GM23338 (cell line): ENCODE data around the gene MDM4. TPM values are rescaled to one million over a fixed set of nuclear protein-coding genes. Genes with fewer than 3 reads are reported as not detected.

Experiments used
- ATAC-seq: fragments of 200-7000 bp; cut with Tn5 transposase; 3 replicates; pipeline ENCODE4 v1.9.1; 2020
- DNase-seq: peaks from one replicate; pipeline ENCODE4 v3.0.0-alpha.2; 2015; ENCODE audit warnings: low spot score
- H2AFZ ChIP-seq: fragments of 200-600 bp; sonication (generic); 2 replicates; pipeline ENCODE4 v1.8.0; 2016; ENCODE audit warnings: antibody characterized with exemption, mild to moderate bottlenecking, moderate library complexity
- H3F3A ChIP-seq: fragments of 200-600 bp; sonication (generic); replicated peaks from 2 replicates; pipeline ENCODE4 v1.8.0; 2017; ENCODE audit warnings: antibody characterized with exemption, mixed run types, low read depth
- H3K27ac ChIP-seq: fragments of 200-600 bp; sonication (generic); 2 replicates; pipeline ENCODE4 v1.6.1; 2016; ENCODE audit warnings: low read depth
- H3K27me3 ChIP-seq: fragments of 200-600 bp; sonication (generic); 2 replicates; pipeline ENCODE4 v1.8.0; 2016; ENCODE audit warnings: mild to moderate bottlenecking, mixed run types, moderate library complexity; ENCODE audit not compliant: insufficient read depth
- H3K36me3 ChIP-seq: fragments of 200-600 bp; sonication (generic); 2 replicates; pipeline ENCODE4 v1.8.0; 2016; ENCODE audit warnings: mild to moderate bottlenecking; ENCODE audit not compliant: insufficient read depth
- H3K4me1 ChIP-seq: fragments of 200-600 bp; sonication (generic); 2 replicates; pipeline ENCODE4 v1.8.0; 2016; ENCODE audit warnings: mild to moderate bottlenecking, moderate library complexity; ENCODE audit not compliant: insufficient read depth
- H3K4me2 ChIP-seq: fragments of 200-600 bp; sonication (generic); 2 replicates; pipeline ENCODE4 v1.7.1; 2017; ENCODE audit warnings: mixed run types
- H3K4me3 ChIP-seq: fragments of 200-600 bp; sonication (generic); 2 replicates; pipeline ENCODE4 v1.6.1; 2016; ENCODE audit warnings: mixed run types
- H3K79me2 ChIP-seq: fragments of 200-600 bp; sonication (generic); replicated peaks from 2 replicates; pipeline ENCODE4 v1.8.0; 2017; ENCODE audit warnings: mild to moderate bottlenecking; ENCODE audit not compliant: insufficient read depth
- H3K9me2 ChIP-seq: fragments of 200-600 bp; sonication (generic); 2 replicates; pipeline ENCODE4 v1.8.0; 2017; ENCODE audit not compliant: insufficient read depth
- H4K20me1 ChIP-seq: fragments of 200-600 bp; sonication (generic); replicated peaks from 2 replicates; pipeline ENCODE4 v1.8.0; 2017; ENCODE audit warnings: mild to moderate bottlenecking; ENCODE audit not compliant: insufficient read depth
- H3K27ac Mint-ChIP-seq: 2 replicates; pipeline ENCODE4 v1.8.0; 2020; ENCODE audit warnings: inconsistent platforms, mild to moderate bottlenecking, moderate library complexity, mixed read lengths
- H3K27me3 Mint-ChIP-seq: 3 replicates; pipeline ENCODE4 v1.8.0; 2022; ENCODE audit warnings: low read depth, mild to moderate bottlenecking, moderate library complexity, mixed read lengths, inconsistent platforms; ENCODE audit not compliant: insufficient read depth, poor library complexity
- H3K36me3 Mint-ChIP-seq: 3 replicates; pipeline ENCODE4 v1.8.0; 2021; ENCODE audit warnings: low read depth, mild to moderate bottlenecking, inconsistent platforms, moderate library complexity, mixed read lengths
- H3K4me1 Mint-ChIP-seq: 3 replicates; pipeline ENCODE4 v1.8.0; 2020; ENCODE audit warnings: mild to moderate bottlenecking, inconsistent platforms, mixed read lengths
- H3K4me3 Mint-ChIP-seq: 3 replicates; pipeline ENCODE4 v1.8.0; 2021; ENCODE audit warnings: moderate library complexity, mild to moderate bottlenecking, inconsistent platforms, mixed read lengths
- H3K9me3 Mint-ChIP-seq: 3 replicates; pipeline ENCODE4 v1.8.0; 2020; ENCODE audit warnings: moderate library complexity, mild to moderate bottlenecking, inconsistent platforms, mixed read lengths
- CREB1 ChIP-seq: fragments of 250-450 bp; sonication (Bioruptor Pico); IDR thresholded peaks from 2 replicates; pipeline ENCODE4 v1.5.0; 2020; ENCODE audit warnings: low read depth, mild to moderate bottlenecking, moderate library complexity
- EZH2 ChIP-seq: fragments of 200-600 bp; sonication (generic); IDR thresholded peaks from one replicate; pipeline ENCODE4 v1.8.0; 2017; ENCODE audit warnings: antibody characterized with exemption, mild to moderate bottlenecking, low read depth; ENCODE audit not compliant: unreplicated experiment
- EZH2phosphoT487 ChIP-seq: fragments of 200-600 bp; sonication (generic); IDR thresholded peaks from one replicate; pipeline ENCODE4 v1.8.1; 2018; ENCODE audit warnings: antibody characterized with exemption; ENCODE audit not compliant: unreplicated experiment
- JUNB ChIP-seq: IDR thresholded peaks from one replicate; pipeline ENCODE4 v1.6.1; 2016; ENCODE audit warnings: antibody characterized with exemption; ENCODE audit not compliant: unreplicated experiment
- NANOG ChIP-seq: IDR thresholded peaks from 2 replicates; pipeline ENCODE4 v1.6.1; 2016; ENCODE audit warnings: antibody characterized with exemption, borderline replicate concordance
- POLR2AphosphoS5 ChIP-seq: IDR thresholded peaks from 2 replicates; pipeline ENCODE4 v1.6.1; 2016; ENCODE audit warnings: antibody characterized with exemption, low read depth
- STAT1 ChIP-seq: IDR thresholded peaks from one replicate; pipeline ENCODE4 v1.6.1; 2016; ENCODE audit warnings: antibody characterized with exemption; ENCODE audit not compliant: unreplicated experiment
- ZNF331 ChIP-seq: fragments of 250-450 bp; sonication (Bioruptor Pico); IDR thresholded peaks from 2 replicates; pipeline ENCODE4 v1.5.0; 2020; ENCODE audit warnings: low read depth, mild to moderate bottlenecking, moderate library complexity
- polyA plus RNA-seq: library from polyadenylated mRNA; unstranded; fragments of >200 nt; fragmentation: Nextera tagmentation; extraction: Ambion mirVana; gene quantifications from 2 replicates; pipeline ENCODE4 v1.2.1, GENCODE V29; 2016
- total RNA-seq: library from RNA; depleted of rRNA; stranded (reverse); fragments of >200 nt; shearing (Covaris generic); gene quantifications from 2 replicates; pipeline ENCODE4 v1.2.3, GENCODE V29; 2014
- TF ChIP-seq, protein P1 (sequence below), 2 experiments: fragments of 200-600 bp in 1 of 2; sonication (generic) in 1 of 2; conservative IDR thresholded peaks; 2 replicates each; pipeline versions ENCODE4 v1.5.1 to v1.6.1; 2016 to 2017; ENCODE audit warnings: antibody characterized with exemption in 2 of 2, low read depth in 2 of 2, mild to moderate bottlenecking in 2 of 2, moderate library complexity in 1 of 2
- TF ChIP-seq, protein P2 (sequence below): fragments of 250-450 bp; sonication (Bioruptor Pico); IDR thresholded peaks from 2 replicates; pipeline ENCODE4 v1.5.0; 2020; ENCODE audit warnings: mild to moderate bottlenecking, moderate library complexity
- TF ChIP-seq, protein P3 (sequence below): IDR thresholded peaks from one replicate; pipeline ENCODE4 v1.6.1; 2018; ENCODE audit warnings: antibody characterized with exemption; ENCODE audit not compliant: unreplicated experiment
- TF ChIP-seq, protein P4 (sequence below): IDR thresholded peaks from 2 replicates; pipeline ENCODE4 v1.6.1; 2016; ENCODE audit warnings: antibody characterized with exemption

Gene MDM4
- total and polyA plus RNA-seq, 2 experiments from 2014 or later = 24.8 to 56.1 TPM

DNA sequence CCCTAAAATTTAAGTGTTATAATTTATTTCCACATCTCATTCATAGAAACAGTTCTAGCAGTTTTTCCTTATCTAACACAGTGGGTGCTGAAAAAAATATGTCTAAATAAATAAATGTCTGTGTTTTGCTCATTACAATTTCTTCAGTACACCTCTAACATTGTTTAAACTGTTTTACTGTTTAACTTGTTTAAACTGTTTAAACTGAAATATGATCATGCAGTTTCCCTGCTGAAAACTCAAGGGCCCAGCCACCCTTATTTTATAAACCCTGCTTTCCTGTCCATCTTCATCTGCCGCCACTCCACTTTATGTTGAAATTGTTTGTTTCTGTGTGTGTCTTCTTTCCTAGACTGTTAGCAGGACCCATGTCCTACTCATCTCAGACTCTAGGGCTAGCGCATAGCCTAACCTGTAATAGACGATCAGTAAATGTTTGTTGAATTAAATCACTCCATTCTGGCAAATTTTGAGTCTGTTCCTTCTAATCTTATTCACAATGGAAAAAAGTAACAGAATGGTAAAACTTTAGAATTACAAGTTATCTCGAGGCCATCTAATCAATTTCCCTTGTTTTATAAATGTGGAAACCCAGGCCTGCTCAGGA lies 12.2 kb upstream of the MDM4 start:
- Histone ChIP-seq H3K27ac (no peak overlapping the region), H4K20me1 (no peaks in the 10 kb centered on the region), H3K4me3 (no peak overlapping the region), H3K9me2 (no peaks in the 10 kb centered on the region), H3K79me2 (no peaks in the 10 kb centered on the region), H3F3A (no peaks in the 10 kb centered on the region), H3K27me3 (no peaks in the 10 kb centered on the region), H3K4me1 (no peaks in the 10 kb centered on the region; the same call in 1 of the 2 replicates), H3K36me3 (no peaks in the 10 kb centered on the region), H3K4me2 (no peak overlapping the region), H2AFZ (no peak overlapping the region)
- Mint-ChIP-seq H3K4me3 (no peak overlapping the region), H3K4me1 (peaks cover 11% of the 10 kb centered on the region; the same call in 2 of the 3 replicates), H3K36me3 (peaks cover 3% of the 10 kb centered on the region; the same call in 2 of the 3 replicates), H3K9me3 (peaks cover 7% of the 10 kb centered on the region; the same call in 2 of the 3 replicates), H3K27ac (no peak overlapping the region), H3K27me3 (peaks cover 25% of the 10 kb centered on the region)
- TF ChIP-seq, protein P1, sequence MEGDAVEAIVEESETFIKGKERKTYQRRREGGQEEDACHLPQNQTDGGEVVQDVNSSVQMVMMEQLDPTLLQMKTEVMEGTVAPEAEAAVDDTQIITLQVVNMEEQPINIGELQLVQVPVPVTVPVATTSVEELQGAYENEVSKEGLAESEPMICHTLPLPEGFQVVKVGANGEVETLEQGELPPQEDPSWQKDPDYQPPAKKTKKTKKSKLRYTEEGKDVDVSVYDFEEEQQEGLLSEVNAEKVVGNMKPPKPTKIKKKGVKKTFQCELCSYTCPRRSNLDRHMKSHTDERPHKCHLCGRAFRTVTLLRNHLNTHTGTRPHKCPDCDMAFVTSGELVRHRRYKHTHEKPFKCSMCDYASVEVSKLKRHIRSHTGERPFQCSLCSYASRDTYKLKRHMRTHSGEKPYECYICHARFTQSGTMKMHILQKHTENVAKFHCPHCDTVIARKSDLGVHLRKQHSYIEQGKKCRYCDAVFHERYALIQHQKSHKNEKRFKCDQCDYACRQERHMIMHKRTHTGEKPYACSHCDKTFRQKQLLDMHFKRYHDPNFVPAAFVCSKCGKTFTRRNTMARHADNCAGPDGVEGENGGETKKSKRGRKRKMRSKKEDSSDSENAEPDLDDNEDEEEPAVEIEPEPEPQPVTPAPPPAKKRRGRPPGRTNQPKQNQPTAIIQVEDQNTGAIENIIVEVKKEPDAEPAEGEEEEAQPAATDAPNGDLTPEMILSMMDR (conservative IDR thresholded peaks at IDR 0.05; ENCODE audit: low read depth in 2 of 2) = no peak
- TF ChIP-seq EZH2phosphoT487 = no peak
- TF ChIP-seq, protein P2, sequence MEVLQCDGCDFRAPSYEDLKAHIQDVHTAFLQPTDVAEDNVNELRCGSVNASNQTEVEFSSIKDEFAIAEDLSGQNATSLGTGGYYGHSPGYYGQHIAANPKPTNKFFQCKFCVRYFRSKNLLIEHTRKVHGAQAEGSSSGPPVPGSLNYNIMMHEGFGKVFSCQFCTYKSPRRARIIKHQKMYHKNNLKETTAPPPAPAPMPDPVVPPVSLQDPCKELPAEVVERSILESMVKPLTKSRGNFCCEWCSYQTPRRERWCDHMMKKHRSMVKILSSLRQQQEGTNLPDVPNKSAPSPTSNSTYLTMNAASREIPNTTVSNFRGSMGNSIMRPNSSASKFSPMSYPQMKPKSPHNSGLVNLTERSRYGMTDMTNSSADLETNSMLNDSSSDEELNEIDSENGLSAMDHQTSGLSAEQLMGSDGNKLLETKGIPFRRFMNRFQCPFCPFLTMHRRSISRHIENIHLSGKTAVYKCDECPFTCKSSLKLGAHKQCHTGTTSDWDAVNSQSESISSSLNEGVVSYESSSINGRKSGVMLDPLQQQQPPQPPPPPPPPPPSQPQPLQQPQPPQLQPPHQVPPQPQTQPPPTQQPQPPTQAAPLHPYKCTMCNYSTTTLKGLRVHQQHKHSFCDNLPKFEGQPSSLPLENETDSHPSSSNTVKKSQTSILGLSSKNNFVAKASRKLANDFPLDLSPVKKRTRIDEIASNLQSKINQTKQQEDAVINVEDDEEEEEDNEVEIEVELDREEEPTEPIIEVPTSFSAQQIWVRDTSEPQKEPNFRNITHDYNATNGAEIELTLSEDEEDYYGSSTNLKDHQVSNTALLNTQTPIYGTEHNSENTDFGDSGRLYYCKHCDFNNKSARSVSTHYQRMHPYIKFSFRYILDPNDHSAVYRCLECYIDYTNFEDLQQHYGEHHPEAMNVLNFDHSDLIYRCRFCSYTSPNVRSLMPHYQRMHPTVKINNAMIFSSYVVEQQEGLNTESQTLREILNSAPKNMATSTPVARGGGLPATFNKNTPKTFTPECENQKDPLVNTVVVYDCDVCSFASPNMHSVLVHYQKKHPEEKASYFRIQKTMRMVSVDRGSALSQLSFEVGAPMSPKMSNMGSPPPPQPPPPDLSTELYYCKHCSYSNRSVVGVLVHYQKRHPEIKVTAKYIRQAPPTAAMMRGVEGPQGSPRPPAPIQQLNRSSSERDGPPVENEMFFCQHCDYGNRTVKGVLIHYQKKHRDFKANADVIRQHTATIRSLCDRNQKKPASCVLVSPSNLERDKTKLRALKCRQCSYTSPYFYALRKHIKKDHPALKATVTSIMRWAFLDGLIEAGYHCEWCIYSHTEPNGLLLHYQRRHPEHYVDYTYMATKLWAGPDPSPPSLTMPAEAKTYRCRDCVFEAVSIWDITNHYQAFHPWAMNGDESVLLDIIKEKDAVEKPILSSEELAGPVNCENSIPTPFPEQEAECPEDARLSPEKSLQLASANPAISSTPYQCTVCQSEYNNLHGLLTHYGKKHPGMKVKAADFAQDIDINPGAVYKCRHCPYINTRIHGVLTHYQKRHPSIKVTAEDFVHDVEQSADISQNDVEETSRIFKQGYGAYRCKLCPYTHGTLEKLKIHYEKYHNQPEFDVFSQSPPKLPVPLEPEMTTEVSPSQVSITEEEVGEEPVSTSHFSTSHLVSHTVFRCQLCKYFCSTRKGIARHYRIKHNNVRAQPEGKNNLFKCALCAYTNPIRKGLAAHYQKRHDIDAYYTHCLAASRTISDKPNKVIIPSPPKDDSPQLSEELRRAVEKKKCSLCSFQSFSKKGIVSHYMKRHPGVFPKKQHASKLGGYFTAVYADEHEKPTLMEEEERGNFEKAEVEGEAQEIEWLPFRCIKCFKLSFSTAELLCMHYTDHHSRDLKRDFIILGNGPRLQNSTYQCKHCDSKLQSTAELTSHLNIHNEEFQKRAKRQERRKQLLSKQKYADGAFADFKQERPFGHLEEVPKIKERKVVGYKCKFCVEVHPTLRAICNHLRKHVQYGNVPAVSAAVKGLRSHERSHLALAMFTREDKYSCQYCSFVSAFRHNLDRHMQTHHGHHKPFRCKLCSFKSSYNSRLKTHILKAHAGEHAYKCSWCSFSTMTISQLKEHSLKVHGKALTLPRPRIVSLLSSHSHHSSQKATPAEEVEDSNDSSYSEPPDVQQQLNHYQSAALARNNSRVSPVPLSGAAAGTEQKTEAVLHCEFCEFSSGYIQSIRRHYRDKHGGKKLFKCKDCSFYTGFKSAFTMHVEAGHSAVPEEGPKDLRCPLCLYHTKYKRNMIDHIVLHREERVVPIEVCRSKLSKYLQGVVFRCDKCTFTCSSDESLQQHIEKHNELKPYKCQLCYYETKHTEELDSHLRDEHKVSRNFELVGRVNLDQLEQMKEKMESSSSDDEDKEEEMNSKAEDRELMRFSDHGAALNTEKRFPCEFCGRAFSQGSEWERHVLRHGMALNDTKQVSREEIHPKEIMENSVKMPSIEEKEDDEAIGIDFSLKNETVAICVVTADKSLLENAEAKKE (CRISPR knock-in tag) = no peak
- TF ChIP-seq, protein P3, sequence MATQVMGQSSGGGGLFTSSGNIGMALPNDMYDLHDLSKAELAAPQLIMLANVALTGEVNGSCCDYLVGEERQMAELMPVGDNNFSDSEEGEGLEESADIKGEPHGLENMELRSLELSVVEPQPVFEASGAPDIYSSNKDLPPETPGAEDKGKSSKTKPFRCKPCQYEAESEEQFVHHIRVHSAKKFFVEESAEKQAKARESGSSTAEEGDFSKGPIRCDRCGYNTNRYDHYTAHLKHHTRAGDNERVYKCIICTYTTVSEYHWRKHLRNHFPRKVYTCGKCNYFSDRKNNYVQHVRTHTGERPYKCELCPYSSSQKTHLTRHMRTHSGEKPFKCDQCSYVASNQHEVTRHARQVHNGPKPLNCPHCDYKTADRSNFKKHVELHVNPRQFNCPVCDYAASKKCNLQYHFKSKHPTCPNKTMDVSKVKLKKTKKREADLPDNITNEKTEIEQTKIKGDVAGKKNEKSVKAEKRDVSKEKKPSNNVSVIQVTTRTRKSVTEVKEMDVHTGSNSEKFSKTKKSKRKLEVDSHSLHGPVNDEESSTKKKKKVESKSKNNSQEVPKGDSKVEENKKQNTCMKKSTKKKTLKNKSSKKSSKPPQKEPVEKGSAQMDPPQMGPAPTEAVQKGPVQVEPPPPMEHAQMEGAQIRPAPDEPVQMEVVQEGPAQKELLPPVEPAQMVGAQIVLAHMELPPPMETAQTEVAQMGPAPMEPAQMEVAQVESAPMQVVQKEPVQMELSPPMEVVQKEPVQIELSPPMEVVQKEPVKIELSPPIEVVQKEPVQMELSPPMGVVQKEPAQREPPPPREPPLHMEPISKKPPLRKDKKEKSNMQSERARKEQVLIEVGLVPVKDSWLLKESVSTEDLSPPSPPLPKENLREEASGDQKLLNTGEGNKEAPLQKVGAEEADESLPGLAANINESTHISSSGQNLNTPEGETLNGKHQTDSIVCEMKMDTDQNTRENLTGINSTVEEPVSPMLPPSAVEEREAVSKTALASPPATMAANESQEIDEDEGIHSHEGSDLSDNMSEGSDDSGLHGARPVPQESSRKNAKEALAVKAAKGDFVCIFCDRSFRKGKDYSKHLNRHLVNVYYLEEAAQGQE = no peak
- no peak for TF ChIP-seq POLR2AphosphoS5
- no peak for TF ChIP-seq CREB1
- TF ChIP-seq, protein P4, sequence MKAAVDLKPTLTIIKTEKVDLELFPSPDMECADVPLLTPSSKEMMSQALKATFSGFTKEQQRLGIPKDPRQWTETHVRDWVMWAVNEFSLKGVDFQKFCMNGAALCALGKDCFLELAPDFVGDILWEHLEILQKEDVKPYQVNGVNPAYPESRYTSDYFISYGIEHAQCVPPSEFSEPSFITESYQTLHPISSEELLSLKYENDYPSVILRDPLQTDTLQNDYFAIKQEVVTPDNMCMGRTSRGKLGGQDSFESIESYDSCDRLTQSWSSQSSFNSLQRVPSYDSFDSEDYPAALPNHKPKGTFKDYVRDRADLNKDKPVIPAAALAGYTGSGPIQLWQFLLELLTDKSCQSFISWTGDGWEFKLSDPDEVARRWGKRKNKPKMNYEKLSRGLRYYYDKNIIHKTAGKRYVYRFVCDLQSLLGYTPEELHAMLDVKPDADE = no peak
- no peak for TF ChIP-seq NANOG
- no peak for TF ChIP-seq JUNB
- no peak for TF ChIP-seq EZH2
- no peak for TF ChIP-seq STAT1
- TF ChIP-seq ZNF331 (CRISPR knock-in tag) = no peak
- ATAC-seq (no peak), DNase-seq (no peak)
